Cardiac muscle cell (in vitro differentiated cells and primary cell): Measurements from ENCODE around the gene PRPF31. TPM values are rescaled to one million over a fixed set of nuclear protein-coding genes. Genes with fewer than 3 reads are reported as not detected.
A peak's percentile ranks its signal among the peaks of the same experiment; 100 is the strongest.

ENCODE experiments used
- DNase-seq, 2 donors: peaks; one replicate each; pipeline versions ENCODE4 v3.0.0 to v3.0.0-alpha.2; 2010 to 2017; ENCODE audit warnings: low read depth in 1 of 2, low spot score in 1 of 2
- H3K27ac ChIP-seq: fragments of 200-600 bp; sonication (generic); 2 replicates; pipeline ENCODE4 v1.5.1; 2016
- H3K27me3 ChIP-seq: fragments of 200-600 bp; sonication (generic); 2 replicates; pipeline ENCODE4 v1.6.0; 2016; ENCODE audit warnings: control low read depth
- H3K36me3 ChIP-seq: fragments of 200-600 bp; sonication (generic); 2 replicates; pipeline ENCODE4 v1.5.1; 2016; ENCODE audit warnings: control low read depth
- H3K4me1 ChIP-seq: fragments of 200-600 bp; sonication (generic); 2 replicates; pipeline ENCODE4 v1.8.1; 2017; ENCODE audit warnings: low read depth, mild to moderate bottlenecking, mixed run types
- H3K4me3 ChIP-seq: fragments of 200-600 bp; sonication (generic); 2 replicates; pipeline ENCODE4 v1.5.1; 2016; ENCODE audit warnings: mild to moderate bottlenecking
- H3K9me3 ChIP-seq: fragments of 200-600 bp; sonication (generic); 2 replicates; pipeline ENCODE4 v1.5.1; 2017; ENCODE audit warnings: low read depth, mild to moderate bottlenecking, control low read depth
- polyA plus RNA-seq: library from polyadenylated mRNA; unstranded; fragments of >200 nt; fragmentation: Nextera tagmentation; extraction: Ambion mirVana; gene quantifications from 2 replicates; pipeline ENCODE4 v1.2.1, GENCODE V29; 2016
- total RNA-seq: library from RNA; depleted of rRNA; stranded (reverse); fragments of >200 nt; gene quantifications from 2 replicates; pipeline ENCODE4 v1.2.3, GENCODE V29; 2016
- TF ChIP-seq, protein P1 (sequence below): IDR thresholded peaks from 2 replicates; pipeline ENCODE4 v1.5.1; 2012; ENCODE audit warnings: low read depth, mild to moderate bottlenecking, low read length

Gene PRPF31
- total and polyA plus RNA-seq, 2 experiments from 2014 or later, result 73.9 to 113 TPM

DNA sequence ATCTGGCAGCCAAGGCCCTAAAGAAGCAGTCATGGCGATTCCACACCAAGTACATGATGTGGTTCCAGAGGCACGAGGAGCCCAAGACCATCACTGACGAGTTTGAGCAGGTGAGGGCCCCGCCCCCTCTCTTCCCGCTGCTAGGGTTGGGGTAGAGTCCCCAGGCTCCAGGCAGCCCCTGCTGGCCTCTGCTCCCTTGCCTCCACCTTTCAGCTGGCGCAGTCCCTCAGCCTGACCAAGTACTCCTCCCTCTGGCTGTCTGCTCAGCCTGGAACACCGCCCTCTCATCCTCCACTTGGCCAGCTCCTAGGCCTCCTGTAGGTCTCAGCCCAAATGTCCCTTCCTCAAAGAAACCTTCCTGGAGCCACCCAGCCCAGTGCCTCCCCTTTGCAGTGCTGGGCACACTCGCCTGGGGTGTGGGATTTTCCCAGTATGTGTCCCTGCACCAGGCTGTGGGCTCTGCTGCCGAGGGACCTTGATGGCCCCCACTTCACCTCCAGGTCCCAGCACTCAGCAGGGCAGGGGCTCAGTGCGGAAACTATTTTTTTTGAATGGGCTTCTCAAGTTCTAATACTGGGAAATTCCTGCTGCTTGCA, 38.3 kb downstream of the PRPF31 start:
- TF ChIP-seq, protein P1, sequence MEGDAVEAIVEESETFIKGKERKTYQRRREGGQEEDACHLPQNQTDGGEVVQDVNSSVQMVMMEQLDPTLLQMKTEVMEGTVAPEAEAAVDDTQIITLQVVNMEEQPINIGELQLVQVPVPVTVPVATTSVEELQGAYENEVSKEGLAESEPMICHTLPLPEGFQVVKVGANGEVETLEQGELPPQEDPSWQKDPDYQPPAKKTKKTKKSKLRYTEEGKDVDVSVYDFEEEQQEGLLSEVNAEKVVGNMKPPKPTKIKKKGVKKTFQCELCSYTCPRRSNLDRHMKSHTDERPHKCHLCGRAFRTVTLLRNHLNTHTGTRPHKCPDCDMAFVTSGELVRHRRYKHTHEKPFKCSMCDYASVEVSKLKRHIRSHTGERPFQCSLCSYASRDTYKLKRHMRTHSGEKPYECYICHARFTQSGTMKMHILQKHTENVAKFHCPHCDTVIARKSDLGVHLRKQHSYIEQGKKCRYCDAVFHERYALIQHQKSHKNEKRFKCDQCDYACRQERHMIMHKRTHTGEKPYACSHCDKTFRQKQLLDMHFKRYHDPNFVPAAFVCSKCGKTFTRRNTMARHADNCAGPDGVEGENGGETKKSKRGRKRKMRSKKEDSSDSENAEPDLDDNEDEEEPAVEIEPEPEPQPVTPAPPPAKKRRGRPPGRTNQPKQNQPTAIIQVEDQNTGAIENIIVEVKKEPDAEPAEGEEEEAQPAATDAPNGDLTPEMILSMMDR, result no peak
- H3K9me3 ChIP-seq, result no peaks in the 10 kb centered on the region
- DNase-seq, result no peak
- peaks cover 53% of the 10 kb centered on the region for H3K36me3 ChIP-seq
- peak overlapping the region; percentile 25 for H3K27ac ChIP-seq
- no peaks in the 10 kb centered on the region for H3K27me3 ChIP-seq
- H3K4me3 ChIP-seq, result no peak overlapping the region
- peaks cover 3% of the 10 kb centered on the region for H3K4me1 ChIP-seq

DNA sequence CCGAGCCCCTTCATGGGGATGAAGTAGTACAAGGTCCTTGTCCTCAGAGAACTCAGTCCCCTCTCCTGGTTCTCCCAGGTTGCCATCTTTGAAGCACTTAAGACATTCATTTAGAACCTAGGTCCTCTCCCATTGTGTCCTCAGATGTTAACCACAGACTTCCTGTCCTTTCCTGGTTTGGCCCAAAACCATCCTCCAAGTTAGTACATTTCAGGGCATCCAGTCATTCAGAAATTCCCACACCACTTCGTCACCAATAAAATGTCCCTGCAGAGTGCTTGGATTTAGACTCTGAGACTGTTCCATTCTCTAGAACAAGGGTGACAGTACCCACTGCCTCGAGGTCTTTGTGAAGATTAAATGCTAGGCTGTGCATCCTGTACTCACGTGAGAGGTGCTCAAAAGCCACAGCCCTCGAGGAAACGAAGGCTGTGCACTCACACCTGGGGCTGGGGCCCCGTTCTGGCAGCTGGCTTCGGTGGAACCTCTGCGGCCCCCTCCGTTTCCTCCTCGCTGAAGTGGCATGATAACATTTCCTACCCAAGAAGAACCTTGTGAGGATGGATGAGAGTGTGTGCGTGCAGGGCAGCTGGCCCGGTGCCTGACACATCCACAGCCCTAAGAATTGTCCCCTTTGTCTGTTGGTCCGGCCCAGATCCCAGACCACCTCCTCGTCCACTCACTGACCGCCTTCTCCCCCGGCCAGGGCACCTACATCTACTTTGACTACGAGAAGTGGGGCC, 39.2 kb downstream of the PRPF31 start:
- H3K36me3 ChIP-seq, result peaks cover 48% of the 10 kb centered on the region
- peak overlapping the region; percentile 49 for H3K27ac ChIP-seq
- TF ChIP-seq, protein P1, result no peak
- DNase-seq, result no peak
- H3K9me3 ChIP-seq, result no peaks in the 10 kb centered on the region
- H3K4me1 ChIP-seq, result peaks cover 5% of the 10 kb centered on the region
- no peak overlapping the region for H3K4me3 ChIP-seq
- H3K27me3 ChIP-seq, result no peaks in the 10 kb centered on the region

DNA sequence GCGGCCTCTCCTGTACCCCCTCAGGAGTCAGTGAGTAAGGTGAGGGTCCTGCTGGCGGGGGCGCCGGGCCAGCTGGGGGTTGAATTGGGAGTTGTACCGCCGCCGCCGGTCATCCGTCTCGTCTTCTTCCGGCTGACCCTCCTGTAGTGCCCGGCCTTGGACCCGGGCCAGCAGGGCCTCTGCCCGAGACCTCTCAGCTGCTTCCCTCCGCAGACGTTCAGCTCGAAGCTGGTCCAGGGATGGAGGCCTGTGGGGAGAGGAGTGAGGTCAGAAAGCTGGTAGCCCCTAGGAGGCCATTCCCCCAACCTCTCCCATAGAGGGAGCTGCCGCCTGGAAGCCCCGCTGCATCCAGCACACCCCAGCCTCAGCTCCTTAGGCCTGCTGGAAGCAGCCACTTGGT, 40.1 kb downstream of the PRPF31 start:
- no peak for DNase-seq
- Histone ChIP-seq H3K4me1 (peaks cover 8% of the 10 kb centered on the region), H3K4me3 (no peak overlapping the region), H3K9me3 (no peaks in the 10 kb centered on the region), H3K27me3 (no peaks in the 10 kb centered on the region), H3K27ac (no peak overlapping the region), H3K36me3 (peaks cover 48% of the 10 kb centered on the region)
- TF ChIP-seq, protein P1, result no peak

DNA sequence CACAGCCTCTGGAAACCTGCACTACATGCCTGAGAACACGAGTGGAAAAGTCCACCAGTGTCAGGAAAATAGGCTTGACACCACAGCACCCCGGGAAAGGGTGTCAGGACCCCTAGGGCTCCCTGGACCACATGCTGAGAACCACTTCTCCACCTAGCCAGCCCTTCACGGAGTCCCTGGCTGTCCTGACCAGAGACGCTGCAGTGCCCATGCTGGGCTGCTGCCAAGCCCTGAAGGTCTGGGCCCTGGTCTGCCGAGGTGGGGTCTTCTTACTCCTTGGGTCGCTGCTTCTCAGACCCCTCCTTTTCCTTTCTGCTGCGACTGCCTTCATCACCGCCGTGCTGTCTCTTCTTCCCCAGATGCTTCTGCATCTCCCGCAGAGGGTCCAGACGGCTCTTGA, 40.9 kb downstream of the PRPF31 start:
- Histone ChIP-seq H3K4me3 (no peak overlapping the region), H3K36me3 (peaks cover 43% of the 10 kb centered on the region)

DNA sequence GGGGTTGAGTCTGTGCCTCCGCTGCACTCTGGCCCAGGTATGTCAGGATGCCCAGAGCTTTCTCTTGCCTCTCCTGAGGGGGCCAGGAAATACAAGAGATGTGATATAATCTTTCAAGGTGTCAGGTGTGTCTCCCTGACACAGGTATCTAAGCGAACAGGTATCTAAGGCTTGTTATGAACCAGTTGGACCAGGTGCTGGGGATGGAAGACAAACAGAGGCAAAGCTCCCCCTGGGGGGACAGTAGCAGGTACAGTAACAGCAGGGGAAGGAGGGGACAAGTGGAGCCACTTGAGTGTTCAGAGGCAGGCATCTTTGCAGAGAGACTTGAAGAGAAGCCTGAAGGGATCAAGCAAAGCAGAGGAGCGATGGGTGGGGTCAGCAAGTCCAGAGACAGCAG, 41.4 kb downstream of the PRPF31 start:
- peaks cover 38% of the 10 kb centered on the region for H3K36me3 ChIP-seq
- DNase-seq, result no peak

More for the DNA sequence above, 40.9 kb downstream of the PRPF31 start:
- H3K27ac ChIP-seq, result no peak overlapping the region
- TF ChIP-seq, protein P1, result no peak
- no peak for DNase-seq
- H3K27me3 ChIP-seq, result no peaks in the 10 kb centered on the region
- peaks cover 10% of the 10 kb centered on the region for H3K4me1 ChIP-seq
- H3K9me3 ChIP-seq, result no peaks in the 10 kb centered on the region

More for the DNA sequence above, 41.4 kb downstream of the PRPF31 start:
- TF ChIP-seq, protein P1, result no peak
- no peak overlapping the region for H3K4me3 ChIP-seq
- peaks cover 10% of the 10 kb centered on the region for H3K4me1 ChIP-seq
- H3K27me3 ChIP-seq, result no peaks in the 10 kb centered on the region
- no peak overlapping the region for H3K27ac ChIP-seq
- H3K9me3 ChIP-seq, result no peaks in the 10 kb centered on the region
